Right cardiac atrium (tissue), 5 donors: Measurements from ENCODE around the gene POP7. TPM values are rescaled to one million over a fixed set of nuclear protein-coding genes. Genes with fewer than 3 reads are reported as not detected.

ENCODE experiments used
- polyA plus RNA-seq: library from polyadenylated mRNA; stranded (reverse); fragments of 200-250 nt; gene quantifications from one replicate; pipeline ENCODE4 v1.2.3, GENCODE V29; 2013
- total RNA-seq, 4 donors: library from RNA; stranded (reverse); fragmentation: NEBNext Ultra II Directional; extraction: Animal tissue kit (Norgen Biotek cat#: 25700); gene quantifications; one replicate each; pipeline ENCODE4 v1.2.1, GENCODE V29; 2021
- donor health status: healthy with polysubstance abuse.
- donor health status: DM: no; HTN: yes; CAD: no.
- donor health status: DM: no; HTN: no; CAD: no.
- donor health status: DM: no; HTN: yes; CAD: no; lungs with severe emphysema.
- donor health status: DM: yes; HTN: yes; CAD: no.

The POP7 gene
- total and polyA plus RNA-seq, 5 donors, result 21.4 to 37.2 (median 25.7) TPM

Other genes starting within 250 kb of the POP7 start
- under 1 TPM in 1 of 4 donors, not detected in 3; 0.44 TPM for gene SPACDR, start 241.9 kb upstream of the POP7 start, total RNA-seq
- gene SPACDR, start 241.9 kb upstream of the POP7 start, polyA plus RNA-seq, result 0.11 TPM
- gene TSC22D4, start 226.9 kb upstream of the POP7 start, total RNA-seq, result 10 to 100 TPM; 36.7 to 63.6 (median 48.6) TPM
- 61.2 TPM for gene TSC22D4, start 226.9 kb upstream of the POP7 start, polyA plus RNA-seq
- gene NYAP1, start 222.2 kb upstream of the POP7 start, total RNA-seq, result 1 to 10 TPM in 1 of 4 donors, under 1 TPM in 3; 0.39 to 1.1 (median 0.65) TPM
- 0.79 TPM for gene NYAP1, start 222.2 kb upstream of the POP7 start, polyA plus RNA-seq
- 10 to 100 TPM; 18.4 to 26.3 (median 23.1) TPM for gene AGFG2, start 166.9 kb upstream of the POP7 start, total RNA-seq
- 17.3 TPM for gene AGFG2, start 166.9 kb upstream of the POP7 start, polyA plus RNA-seq
- gene SAP25, start 132.2 kb upstream of the POP7 start, total RNA-seq, result 1 to 10 TPM in 2 of 4 donors, under 1 TPM in 1, not detected in 1; 0.81 to 1.4 (median 1.3) TPM
- 0.79 TPM for gene SAP25, start 132.2 kb upstream of the POP7 start, polyA plus RNA-seq
- 10 to 100 TPM; 29.0 to 36.0 (median 32.4) TPM for gene LRCH4, start 120.0 kb upstream of the POP7 start, total RNA-seq
- gene LRCH4, start 120.0 kb upstream of the POP7 start, polyA plus RNA-seq, result 33.4 TPM
- 1 to 10 TPM in 1 of 4 donors, under 1 TPM in 2, not detected in 1; 0.74 to 1.0 (median 0.76) TPM for gene FBXO24, start 119.8 kb upstream of the POP7 start, total RNA-seq
- 0.27 TPM for gene FBXO24, start 119.8 kb upstream of the POP7 start, polyA plus RNA-seq
- gene PCOLCE, start 103.8 kb upstream of the POP7 start, total RNA-seq, result 10 to 100 TPM; 44.0 to 81.7 (median 57.4) TPM
- gene PCOLCE, start 103.8 kb upstream of the POP7 start, polyA plus RNA-seq, result 41.2 TPM
- 10 to 100 TPM; 11.1 to 13.7 (median 11.9) TPM for gene MOSPD3, start 93.6 kb upstream of the POP7 start, total RNA-seq
- gene MOSPD3, start 93.6 kb upstream of the POP7 start, polyA plus RNA-seq, result 13.8 TPM
- gene TFR2, start 64.6 kb upstream of the POP7 start, total RNA-seq, result under 1 TPM in 3 of 4 donors, not detected in 1; 0.25 to 0.41 (median 0.26) TPM
- 0.14 TPM for gene TFR2, start 64.6 kb upstream of the POP7 start, polyA plus RNA-seq
- gene ACTL6B, start 49.7 kb upstream of the POP7 start, total RNA-seq, result not detected
- not detected for gene ACTL6B, start 49.7 kb upstream of the POP7 start, polyA plus RNA-seq
- 100 to 1,000 TPM; 128 to 160 (median 132) TPM for gene GNB2, start 32.4 kb upstream of the POP7 start, total RNA-seq
- gene GNB2, start 32.4 kb upstream of the POP7 start, polyA plus RNA-seq, result 115 TPM
- 10 to 100 TPM; 26.7 to 39.6 (median 32.7) TPM for gene GIGYF1, start 11.9 kb upstream of the POP7 start, total RNA-seq
- 26.2 TPM for gene GIGYF1, start 11.9 kb upstream of the POP7 start, polyA plus RNA-seq
- not detected for gene EPO, start 14.3 kb downstream of the POP7 start, total RNA-seq
- gene EPO, start 14.3 kb downstream of the POP7 start, polyA plus RNA-seq, result not detected
- gene ZAN, start 27.5 kb downstream of the POP7 start, total RNA-seq, result not detected
- not detected for gene ZAN, start 27.5 kb downstream of the POP7 start, polyA plus RNA-seq
- 10 to 100 TPM; 28.0 to 51.4 (median 33.6) TPM for gene EPHB4, start 121.4 kb downstream of the POP7 start, total RNA-seq
- 14.4 TPM for gene EPHB4, start 121.4 kb downstream of the POP7 start, polyA plus RNA-seq
- gene SLC12A9, start 146.6 kb downstream of the POP7 start, total RNA-seq, result 10 to 100 TPM in 3 of 4 donors, 1 to 10 TPM in 1; 9.3 to 16.9 (median 12.6) TPM
- gene SLC12A9, start 146.6 kb downstream of the POP7 start, polyA plus RNA-seq, result 6.4 TPM
- gene TRIP6, start 161.3 kb downstream of the POP7 start, total RNA-seq, result 10 to 100 TPM; 34.1 to 49.6 (median 46.9) TPM
- gene TRIP6, start 161.3 kb downstream of the POP7 start, polyA plus RNA-seq, result 31.4 TPM
- gene SRRT, start 169.0 kb downstream of the POP7 start, total RNA-seq, result 10 to 100 TPM; 79.1 to 88.0 (median 82.2) TPM
- gene SRRT, start 169.0 kb downstream of the POP7 start, polyA plus RNA-seq, result 45.8 TPM
- gene UFSP1, start 183.6 kb downstream of the POP7 start, total RNA-seq, result 1 to 10 TPM; 2.5 to 3.5 (median 3.0) TPM
- gene UFSP1, start 183.6 kb downstream of the POP7 start, polyA plus RNA-seq, result 3.6 TPM
- 10 to 100 TPM; 13.7 to 32.5 (median 22.7) TPM for gene ACHE, start 189.8 kb downstream of the POP7 start, total RNA-seq
- 11.3 TPM for gene ACHE, start 189.8 kb downstream of the POP7 start, polyA plus RNA-seq
- under 1 TPM; 0.06 to 0.18 (median 0.10) TPM for gene MUC3A, start 243.4 kb downstream of the POP7 start, total RNA-seq
- 0.63 TPM for gene MUC3A, start 243.4 kb downstream of the POP7 start, polyA plus RNA-seq